B cell (primary cell): ENCODE data around the gene A1BG. TPM values are rescaled to one million over a fixed set of nuclear protein-coding genes. Genes with fewer than 3 reads are reported as not detected.
A peak's percentile ranks its signal among the peaks of the same experiment; 100 is the strongest.

ENCODE experiments used
- ATAC-seq: fragments of 200-7000 bp; cut with Tn5 transposase; one replicate; pipeline ENCODE4 v1.10.0; 2021; ENCODE audit warnings: low read depth, mild to moderate bottlenecking, moderate number of reproducible peaks, moderate library complexity
- CTCF ChIA-PET: fragments of 350-600 bp; sonication (Branson Sonifier 250); formaldehyde crosslinking; loops from one replicate; lab custom pipeline; 2021; ENCODE audit warnings: antibody characterized with exemption, inconsistent platforms; lab: Charles Lee
- POLR2A ChIA-PET: fragments of 350-600 bp; sonication (Branson Sonifier 250); formaldehyde crosslinking; loops from one replicate; lab custom pipeline; 2021; ENCODE audit warnings: antibody characterized with exemption; lab: Charles Lee
- DNase-seq: peaks from one replicate; pipeline ENCODE4 v3.0.0; 2013
- H2AFZ ChIP-seq: 2 replicates; pipeline ENCODE4 v1.6.1; 2012; ENCODE audit warnings: mild to moderate bottlenecking, low read depth, low read length; ENCODE audit not compliant: insufficient read depth, poor library complexity, severe bottlenecking
- H3K27ac ChIP-seq, 2 donors: 1 replicate in 1 of 2; 2 replicates in 1 of 2; pipeline ENCODE4 v1.5.1; 2012 to 2013; ENCODE audit warnings: low read length in 2 of 2, mild to moderate bottlenecking in 2 of 2, moderate library complexity in 1 of 2
- H3K27me3 ChIP-seq, 4 experiments: fragments of 200-600 bp in 1 of 4; sonication (generic) in 1 of 4; replicated peaks in 1 of 4; 1 replicate in 2 of 4; 2 replicates in 2 of 4; pipeline versions ENCODE4 v1.6.1 to v1.7.0; 2013 to 2016; ENCODE audit warnings: low read length in 3 of 4, mild to moderate bottlenecking in 2 of 4, mixed read lengths in 1 of 4, moderate library complexity in 1 of 4; ENCODE audit not compliant: insufficient read depth in 4 of 4, control insufficient read depth in 3 of 4; ENCODE audit errors: control extremely low read depth in 1 of 4
- H3K36me3 ChIP-seq, 2 experiments: replicated peaks in 1 of 2; 1 replicate in 1 of 2; 2 replicates in 1 of 2; pipeline versions ENCODE4 v1.6.1 to v1.7.1; 2013; ENCODE audit warnings: low read length in 1 of 2; ENCODE audit not compliant: insufficient read depth in 2 of 2, control insufficient read depth in 1 of 2; ENCODE audit errors: control extremely low read depth in 1 of 2, extremely low read depth in 1 of 2
- H3K4me1 ChIP-seq, 2 donors: fragments of 200-600 bp in 1 of 2; sonication (generic) in 1 of 2; 1 replicate in 1 of 2; 2 replicates in 1 of 2; pipeline versions ENCODE4 v1.5.1 to v1.6.1; 2013 to 2017; ENCODE audit warnings: low read length in 2 of 2; ENCODE audit not compliant: control insufficient read depth in 2 of 2, insufficient read depth in 2 of 2
- H3K4me2 ChIP-seq: replicated peaks from 2 replicates; pipeline ENCODE3; 2012; ENCODE audit warnings: mild to moderate bottlenecking, low read depth, low read length; ENCODE audit not compliant: poor library complexity, severe bottlenecking
- H3K4me3 ChIP-seq, 5 experiments: fragments of 200-600 bp in 1 of 5; sonication (generic) in 1 of 5; 1 replicate in 3 of 5; 2 replicates in 2 of 5; pipeline versions ENCODE4 v1.5.1 to v1.7.0; 2011 to 2016; ENCODE audit warnings: low read length in 4 of 5, mild to moderate bottlenecking in 4 of 5, low read depth in 2 of 5, control low read depth in 1 of 5, moderate library complexity in 1 of 5; ENCODE audit not compliant: insufficient read depth in 1 of 5; ENCODE audit errors: control extremely low read depth in 1 of 5, extremely low read depth in 1 of 5
- H3K79me2 ChIP-seq: fragments of 200-600 bp; sonication (generic); one replicate; pipeline ENCODE4 v1.6.0; 2016; ENCODE audit warnings: low read length; ENCODE audit not compliant: control insufficient read depth, insufficient read depth
- H3K9ac ChIP-seq: fragments of 200-600 bp; sonication (generic); 2 replicates; pipeline ENCODE4 v1.6.1; 2017; ENCODE audit warnings: mild to moderate bottlenecking, low read length, moderate library complexity
- H3K9me3 ChIP-seq, 3 donors: one replicate each; pipeline versions ENCODE4 v1.6.1 to v1.7.1; 2013; ENCODE audit warnings: low read length in 2 of 3; ENCODE audit not compliant: control insufficient read depth in 2 of 3, insufficient read depth in 1 of 3; ENCODE audit errors: control extremely low read depth in 1 of 3
- H4K20me1 ChIP-seq: 2 replicates; pipeline ENCODE4 v1.6.0; 2012; ENCODE audit warnings: mild to moderate bottlenecking, low read length; ENCODE audit not compliant: insufficient read depth, control insufficient read depth, poor library complexity, severe bottlenecking
- H3K27ac Mint-ChIP-seq: one replicate; pipeline ENCODE4 v1.8.0; 2021; ENCODE audit warnings: mixed read lengths
- H3K27me3 Mint-ChIP-seq: one replicate; pipeline ENCODE4 v1.8.0; 2021; ENCODE audit warnings: mixed read lengths
- H3K4me1 Mint-ChIP-seq: one replicate; pipeline ENCODE4 v1.8.0; 2021; ENCODE audit warnings: mixed read lengths
- H3K4me3 Mint-ChIP-seq: one replicate; pipeline ENCODE4 v1.8.0; 2021; ENCODE audit warnings: mixed read lengths
- H3K9me3 Mint-ChIP-seq: one replicate; pipeline ENCODE4 v1.8.0; 2022; ENCODE audit warnings: mixed read lengths; ENCODE audit not compliant: insufficient read depth
- EZH2 ChIP-seq: IDR thresholded peaks from 2 replicates; pipeline ENCODE4 v1.6.1; 2012; ENCODE audit warnings: borderline replicate concordance, low read depth, mild to moderate bottlenecking, moderate library complexity, low read length; ENCODE audit not compliant: insufficient read depth, poor library complexity, severe bottlenecking
- WGBS: methylation state at CpG from one replicate; pipeline ENCODE4 v1.1.5; 2013; ENCODE audit warnings: missing lambda C conversion rate; ENCODE audit not compliant: insufficient coverage; 5-methylcytosine and 5-hydroxymethylcytosine counted together
- intact Hi-C: fragments of 100-400 bp; cut with micrococcal nuclease; formaldehyde crosslinking; loops from one replicate; pipeline ENCODE4 v1.10.0; 2022
- polyA plus RNA-seq: library from polyadenylated mRNA; depleted of rRNA; stranded (reverse); fragments of >200 nt; gene quantifications from 2 replicates; pipeline ENCODE4 v1.2.3, GENCODE V29; 2012
- total RNA-seq, 2 donors: library from RNA; stranded (reverse); fragments of 120-200 nt in 1 of 2; gene quantifications; 1 replicate in 1 of 2; 2 replicates in 1 of 2; pipeline versions ENCODE4 v1.2.3 to v1.2.4, GENCODE V29; 2013 to 2022
- TF ChIP-seq, protein P1 (sequence below): fragments of 200-600 bp; IDR thresholded peaks from one replicate; pipeline ENCODE4 v1.8.0; 2022; ENCODE audit warnings: antibody characterized with exemption, mild to moderate bottlenecking

A1BG gene
- total and polyA plus RNA-seq, 2 donors (not counting 1 experiment from before 2014, with no cell fraction given): 18.4 to 52.6 TPM

DNA sequence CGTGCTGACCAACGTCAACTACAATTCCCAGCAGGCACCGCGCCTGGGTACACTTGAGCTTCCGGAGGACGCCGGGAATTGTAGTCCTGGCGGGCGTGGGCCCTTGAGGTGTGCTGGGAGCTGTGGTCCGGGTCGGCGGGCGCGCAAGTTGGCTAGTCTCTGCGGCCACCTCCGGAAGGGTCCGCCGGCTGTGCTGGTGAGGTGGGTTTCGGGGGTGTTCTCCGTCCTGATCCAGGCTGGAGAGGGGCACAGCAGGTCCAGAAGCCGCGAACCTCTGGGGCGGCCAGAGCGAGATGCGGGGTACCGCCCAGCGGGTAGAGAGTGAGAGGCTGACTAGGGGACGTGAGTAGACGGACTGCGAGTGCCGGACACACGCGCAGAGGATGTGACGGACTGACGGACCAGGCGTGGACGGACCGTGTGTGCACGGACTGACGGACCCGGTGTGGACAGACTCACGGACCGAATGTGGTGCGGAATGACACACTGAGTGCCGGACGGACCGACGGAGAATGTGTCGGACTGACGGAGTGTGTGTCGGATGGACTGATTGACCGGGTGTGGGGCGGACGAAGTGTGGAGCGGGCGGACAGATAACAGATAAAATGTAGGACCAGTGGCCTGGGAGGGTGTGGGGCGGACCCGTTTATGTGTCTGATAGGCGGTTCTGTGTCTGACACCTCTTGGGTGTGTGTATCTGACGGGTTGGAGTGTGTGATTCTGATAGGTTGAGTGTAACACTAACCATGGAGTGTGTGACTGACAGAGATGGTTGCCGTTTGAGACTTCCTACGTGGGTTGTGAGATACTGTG lies 26.2 kb downstream of the A1BG start, which contains the start of gene ZSCAN22:
Gene ZSCAN22, plus strand, starts transcription at position 81 of the 813 bp plus-strand sequence. CDS start 7,809 bp downstream, outside the sequence.
- Mint-ChIP-seq H3K27ac (no peak within 1 kb of the TSS), H3K4me1 (no peaks in the 10 kb centered on the region), H3K4me3 (no peak within 1 kb of the TSS), H3K27me3 (no peaks in the 10 kb centered on the region), H3K9me3 (no peaks in the 10 kb centered on the region)
- no peaks in the 10 kb centered on the region for H3K9me3 ChIP-seq
- intact Hi-C loops: loop anchor here (1.0 to 5.0 kb wide), 9 partner anchors 20 to 192 kb away; partner anchors contain the start of genes ERVK3-1, ZBTB45, ZNF324B and ZNF446
- TF ChIP-seq EZH2: no peak
- TF ChIP-seq, protein P1, sequence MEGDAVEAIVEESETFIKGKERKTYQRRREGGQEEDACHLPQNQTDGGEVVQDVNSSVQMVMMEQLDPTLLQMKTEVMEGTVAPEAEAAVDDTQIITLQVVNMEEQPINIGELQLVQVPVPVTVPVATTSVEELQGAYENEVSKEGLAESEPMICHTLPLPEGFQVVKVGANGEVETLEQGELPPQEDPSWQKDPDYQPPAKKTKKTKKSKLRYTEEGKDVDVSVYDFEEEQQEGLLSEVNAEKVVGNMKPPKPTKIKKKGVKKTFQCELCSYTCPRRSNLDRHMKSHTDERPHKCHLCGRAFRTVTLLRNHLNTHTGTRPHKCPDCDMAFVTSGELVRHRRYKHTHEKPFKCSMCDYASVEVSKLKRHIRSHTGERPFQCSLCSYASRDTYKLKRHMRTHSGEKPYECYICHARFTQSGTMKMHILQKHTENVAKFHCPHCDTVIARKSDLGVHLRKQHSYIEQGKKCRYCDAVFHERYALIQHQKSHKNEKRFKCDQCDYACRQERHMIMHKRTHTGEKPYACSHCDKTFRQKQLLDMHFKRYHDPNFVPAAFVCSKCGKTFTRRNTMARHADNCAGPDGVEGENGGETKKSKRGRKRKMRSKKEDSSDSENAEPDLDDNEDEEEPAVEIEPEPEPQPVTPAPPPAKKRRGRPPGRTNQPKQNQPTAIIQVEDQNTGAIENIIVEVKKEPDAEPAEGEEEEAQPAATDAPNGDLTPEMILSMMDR: no peak
- peak within 1 kb of the TSS; percentile 93 for H3K4me2 ChIP-seq
- H3K9ac ChIP-seq: peak within 1 kb of the TSS; percentile 90
- DNase-seq: peak; percentile 90
- POLR2A ChIA-PET: interaction anchor here (0.9 to 1.8 kb wide), 5 partner anchors 20 to 192 kb away, joined by 4 to 17 read pairs (median 7); partner anchors contain the start of genes ERVK3-1, ZBTB45 and ZNF497
- CTCF ChIA-PET: interaction anchor here (0.6 to 1.0 kb wide), 4 partner anchors 48 to 193 kb away, joined by 3 to 5 read pairs (median 3); partner anchors contain the start of genes ZBTB45, ZNF132 and ZNF837
- H3K79me2 ChIP-seq: peaks cover 35% of the 10 kb centered on the region
- H3K36me3 ChIP-seq: no peaks in the 10 kb centered on the region
- peaks cover 11 to 23% of the 10 kb centered on the region in 2 donors for H3K4me1 ChIP-seq
- peak within 1 kb of the TSS; percentile 71 to 82 for H3K27ac ChIP-seq
- peak; percentile 92 for ATAC-seq
- H4K20me1 ChIP-seq: no peaks in the 10 kb centered on the region
- under 1% methylated on average over 62 of the region's 62 CpGs for WGBS
- H3K4me3 ChIP-seq: peak within 1 kb of the TSS; percentile 72 to 98 (median 83)
- no peaks in the 10 kb centered on the region for H3K27me3 ChIP-seq
- H2AFZ ChIP-seq: peak within 1 kb of the TSS; percentile 97
